Activated naive CD4-positive, alpha-beta T cell treated with anti-CD3 and anti-CD28 coated beads, Interleukin-2, amount 10 ng/mL, durations not matched to agents 7 days and 5 days (primary cell): ENCODE data around the gene GAMT.
"Not testable (repeated sequence)": the region's sequence is repeated elsewhere in the genome, so short reads cannot be mapped to it uniquely, and the experiment has no call there.

Source experiments
- CTCF ChIA-PET: fragments of 350-600 bp; sonication (Branson Sonifier 250); formaldehyde crosslinking; loops from one replicate; lab custom pipeline; 2021; ENCODE audit warnings: antibody characterized with exemption; lab: Charles Lee
- DNase-seq: peaks from one replicate; pipeline ENCODE4 v3.0.0-alpha.2; 2020
- H3K27ac Mint-ChIP-seq: one replicate; pipeline ENCODE4 v1.8.0; 2021; ENCODE audit warnings: mild to moderate bottlenecking, moderate library complexity, mixed read lengths
- H3K27me3 Mint-ChIP-seq: one replicate; pipeline ENCODE4 v1.8.0; 2021; ENCODE audit warnings: mild to moderate bottlenecking, mixed read lengths
- H3K36me3 Mint-ChIP-seq: one replicate; pipeline ENCODE4 v1.8.0; 2021; ENCODE audit warnings: mixed read lengths
- H3K4me1 Mint-ChIP-seq: one replicate; pipeline ENCODE4 v1.8.0; 2021; ENCODE audit warnings: mixed read lengths
- H3K4me3 Mint-ChIP-seq: one replicate; pipeline ENCODE4 v1.8.0; 2021; ENCODE audit warnings: mild to moderate bottlenecking, moderate library complexity, mixed read lengths
- H3K9me3 Mint-ChIP-seq: one replicate; pipeline ENCODE4 v1.8.0; 2021; ENCODE audit warnings: mixed read lengths

Gene GAMT

GRCh38 chr19:1401138-1401888, at the start of gene GAMT:
GAMT (minus strand) TSS chr19:1401542; CDS start chr19:1401476, 66 bp downstream.
- H3K27me3 Mint-ChIP-seq = peaks cover 22% of the 10 kb centered on the region
- no peaks in the 10 kb centered on the region for H3K36me3 Mint-ChIP-seq
- DNase-seq = peak; percentile 71
- peak within 1 kb of the TSS; percentile 71 for H3K4me3 Mint-ChIP-seq
- no peak within 1 kb of the TSS for H3K27ac Mint-ChIP-seq
- peaks cover 28% of the 10 kb centered on the region for H3K4me1 Mint-ChIP-seq
- H3K9me3 Mint-ChIP-seq = no peaks in the 10 kb centered on the region
- CTCF ChIA-PET = no interaction called here

DNA sequence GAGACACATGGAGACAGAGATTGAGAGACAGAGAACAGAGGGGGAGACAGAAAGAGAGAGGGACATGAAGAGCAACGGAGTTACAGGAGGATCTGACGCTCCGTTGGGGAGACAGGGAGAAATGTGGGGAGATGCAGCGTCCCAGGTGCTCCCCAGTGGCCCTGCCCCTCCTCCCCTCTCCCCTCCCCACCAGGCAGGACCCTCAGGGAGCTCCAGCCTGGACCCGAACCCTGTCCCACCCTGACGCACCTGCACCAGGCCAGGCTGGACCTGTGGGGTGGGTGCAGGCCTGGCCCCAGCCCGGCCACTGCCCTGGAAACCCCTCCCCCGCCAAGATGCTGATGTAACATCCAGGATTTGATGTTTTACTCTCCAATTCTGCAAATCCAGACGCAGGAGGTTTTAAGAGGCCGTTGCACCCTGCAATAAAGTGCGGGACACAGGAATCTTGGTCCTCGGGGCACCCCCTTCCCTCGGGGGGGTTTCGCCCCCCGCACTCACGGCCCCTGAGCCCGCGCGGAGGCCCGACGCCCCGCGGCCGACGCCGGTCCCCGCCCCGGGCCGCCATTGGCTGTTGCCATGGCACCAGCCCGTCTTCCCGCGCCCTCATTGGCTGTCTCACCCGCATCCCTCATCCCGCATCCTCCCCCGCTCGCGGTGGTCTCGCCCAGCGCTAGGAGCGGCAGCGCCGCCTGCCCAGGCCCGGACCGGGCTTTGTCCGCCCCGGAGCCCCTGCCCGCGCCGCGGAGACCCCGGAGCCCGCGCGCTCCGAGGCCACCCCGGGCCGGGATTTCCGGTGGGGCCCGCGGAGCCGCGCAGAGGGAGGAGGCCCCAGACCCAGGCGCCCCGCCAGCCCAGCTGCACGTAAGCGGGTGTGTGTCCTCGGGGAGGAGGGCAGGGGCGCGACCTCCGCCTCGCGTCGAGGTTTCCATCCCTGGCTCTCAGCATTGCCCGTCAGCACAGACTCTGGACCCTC, 48.4 kb upstream of the GAMT start, which contains the start of gene APC2:
APC2 (plus strand) TSS at position 655 of the 976 bp plus-strand sequence. CDS start 2,881 bp downstream, outside the sequence.
- Mint-ChIP-seq H3K4me3 (peak within 1 kb of the TSS; percentile 29), H3K27ac (no peak within 1 kb of the TSS), H3K9me3 (no peaks in the 10 kb centered on the region), H3K36me3 (no peaks in the 10 kb centered on the region), H3K4me1 (peaks cover 30% of the 10 kb centered on the region), H3K27me3 (peaks cover 97% of the 10 kb centered on the region)
- peak; percentile 53 for DNase-seq
- CTCF ChIA-PET = no interaction called here

DNA sequence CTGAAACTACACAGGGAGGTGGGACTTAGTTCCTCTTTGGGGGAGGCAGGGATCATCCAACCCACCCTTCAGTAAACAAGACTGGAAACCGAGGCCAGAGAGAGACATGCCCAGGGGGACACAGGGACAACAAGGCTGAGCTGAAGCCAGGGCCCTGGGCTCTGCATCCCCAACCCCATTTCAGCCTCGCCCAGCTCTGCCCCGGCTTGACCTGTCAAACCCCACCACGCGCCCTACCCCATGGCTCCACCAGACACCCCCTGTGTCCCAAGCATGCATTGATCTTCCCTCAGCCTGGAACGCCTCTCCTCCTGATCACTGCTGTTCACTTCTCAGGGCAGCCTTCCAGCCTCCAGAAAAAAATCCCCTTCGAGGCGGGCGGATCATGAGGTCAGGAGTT, 46.6 kb upstream of the GAMT start:
- peaks cover 83% of the 10 kb centered on the region for H3K27me3 Mint-ChIP-seq
- H3K27ac Mint-ChIP-seq = no peak overlapping the region
- no peak overlapping the region for H3K4me3 Mint-ChIP-seq

GRCh38 chr19:1447504-1447903, 46.2 kb upstream of the GAMT start:
- Mint-ChIP-seq H3K27me3 (peaks cover 79% of the 10 kb centered on the region), H3K4me1 (peaks cover 37% of the 10 kb centered on the region), H3K9me3 (no peaks in the 10 kb centered on the region), H3K27ac (no peak overlapping the region), H3K36me3 (peaks cover 5% of the 10 kb centered on the region), H3K4me3 (no peak overlapping the region)
- CTCF ChIA-PET = no interaction called here
- no peak for DNase-seq

More for the DNA sequence above, 46.6 kb upstream of the GAMT start:
- H3K4me1 Mint-ChIP-seq = peaks cover 36% of the 10 kb centered on the region
- H3K36me3 Mint-ChIP-seq = peaks cover under 1% of the 10 kb centered on the region
- CTCF ChIA-PET = no interaction called here
- no peak for DNase-seq
- H3K9me3 Mint-ChIP-seq = no peaks in the 10 kb centered on the region

DNA sequence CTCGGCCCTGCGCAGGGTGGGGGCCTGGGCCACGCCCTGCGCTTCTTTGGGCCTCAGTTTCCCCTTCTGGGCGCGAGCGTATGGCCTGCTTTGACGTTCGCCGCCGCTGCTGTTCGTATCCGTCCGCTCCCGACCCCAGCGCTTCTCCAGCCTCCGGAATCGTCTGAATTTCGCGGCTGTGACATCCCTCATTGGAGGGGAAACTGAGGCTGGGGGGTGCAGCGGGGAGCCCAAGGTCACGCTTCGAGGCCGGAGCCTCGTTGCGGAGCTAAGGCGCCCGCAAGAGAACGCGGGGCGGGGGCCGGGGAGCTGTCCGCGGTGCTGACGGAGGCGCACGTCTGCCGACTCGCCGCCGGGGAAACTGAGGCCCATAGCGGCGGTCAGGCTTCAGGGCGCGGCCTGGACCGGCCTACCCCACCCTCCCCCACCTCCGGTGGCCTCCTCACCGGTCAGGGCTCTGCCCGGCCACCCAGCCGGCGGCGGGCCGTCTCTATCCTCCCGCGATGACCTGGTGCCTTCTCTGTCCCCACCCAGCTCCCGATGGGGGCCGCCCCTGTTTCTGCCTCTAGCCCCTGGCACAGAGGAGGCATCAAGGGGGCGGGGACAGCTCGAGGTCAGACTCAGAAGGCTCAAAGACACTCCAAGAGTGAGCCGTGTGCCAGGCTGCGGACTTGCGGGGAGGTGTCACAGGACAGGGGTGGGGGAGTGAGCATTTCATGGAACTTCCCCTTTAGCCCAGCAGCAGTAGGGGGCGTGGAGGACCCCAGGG, 45.6 kb upstream of the GAMT start:
- Mint-ChIP-seq H3K4me3 (no peak overlapping the region), H3K27ac (no peak overlapping the region), H3K4me1 (peaks cover 39% of the 10 kb centered on the region), H3K27me3 (peaks cover 73% of the 10 kb centered on the region), H3K36me3 (peaks cover 11% of the 10 kb centered on the region), H3K9me3 (no peaks in the 10 kb centered on the region)
- CTCF ChIA-PET = no interaction called here
- DNase-seq = peak; percentile 58

GRCh38 chr19:1445932-1446712, 44.8 kb upstream of the GAMT start:
- Mint-ChIP-seq H3K4me1 (peaks cover 42% of the 10 kb centered on the region), H3K36me3 (peaks cover 17% of the 10 kb centered on the region), H3K27me3 (peaks cover 65% of the 10 kb centered on the region), H3K4me3 (no peak overlapping the region), H3K9me3 (no peaks in the 10 kb centered on the region), H3K27ac (no peak overlapping the region)
- DNase-seq = no peak
- CTCF ChIA-PET = interaction anchor here (0.8 to 1.7 kb wide), 2 partner anchors 9 to 12 kb away, joined by 3 to 10 read pairs; no protein-coding TSS in a partner anchor

DNA sequence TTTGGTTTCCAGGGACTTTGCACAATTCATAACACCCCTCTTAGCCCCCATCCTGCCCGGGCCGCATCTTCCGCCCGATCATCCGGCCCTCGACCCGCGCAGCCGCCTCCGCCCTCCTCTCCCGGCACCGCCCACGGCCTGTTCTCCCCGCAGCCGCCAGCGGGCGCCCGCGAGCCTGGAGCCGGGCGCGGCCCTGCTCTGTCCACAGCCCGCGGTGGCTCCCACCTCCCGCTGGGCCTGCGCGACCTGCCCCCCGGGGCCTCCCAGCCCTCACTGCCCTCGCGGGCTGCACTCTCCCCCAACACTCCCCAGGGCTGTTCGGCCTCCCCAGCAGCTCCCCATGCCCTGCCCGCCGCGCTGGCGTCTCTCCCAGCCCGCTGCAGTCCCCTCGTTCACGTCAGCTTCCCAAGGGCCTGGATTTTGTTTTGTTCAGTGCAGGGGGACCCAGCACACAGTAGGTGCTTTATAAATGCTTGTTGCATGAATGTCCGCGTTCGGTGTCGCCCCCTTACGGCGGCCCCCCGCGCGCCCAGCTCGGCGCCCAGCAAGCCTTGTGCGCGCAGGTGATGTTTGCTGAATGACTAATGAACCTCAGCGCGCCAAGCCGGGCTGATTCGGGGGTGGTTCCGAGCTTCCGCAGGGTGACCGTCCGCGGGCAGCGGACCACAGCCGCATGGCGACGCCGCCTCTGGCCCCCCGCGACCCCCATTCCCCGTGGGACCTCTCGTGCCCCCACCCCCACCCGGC, 44.0 kb upstream of the GAMT start:
- peaks cover 24% of the 10 kb centered on the region for H3K36me3 Mint-ChIP-seq
- H3K9me3 Mint-ChIP-seq = no peaks in the 10 kb centered on the region
- H3K4me3 Mint-ChIP-seq = peak overlapping the region; percentile 62
- peaks cover 44% of the 10 kb centered on the region for H3K4me1 Mint-ChIP-seq
- peaks cover 57% of the 10 kb centered on the region for H3K27me3 Mint-ChIP-seq
- H3K27ac Mint-ChIP-seq = peak overlapping the region; percentile 11
- peak; percentile 83 for DNase-seq
- CTCF ChIA-PET = interaction anchor here (0.7 to 1.7 kb wide), 4 partner anchors 9 to 62 kb away, joined by 3 to 10 read pairs (median 3); no protein-coding TSS in a partner anchor

DNA sequence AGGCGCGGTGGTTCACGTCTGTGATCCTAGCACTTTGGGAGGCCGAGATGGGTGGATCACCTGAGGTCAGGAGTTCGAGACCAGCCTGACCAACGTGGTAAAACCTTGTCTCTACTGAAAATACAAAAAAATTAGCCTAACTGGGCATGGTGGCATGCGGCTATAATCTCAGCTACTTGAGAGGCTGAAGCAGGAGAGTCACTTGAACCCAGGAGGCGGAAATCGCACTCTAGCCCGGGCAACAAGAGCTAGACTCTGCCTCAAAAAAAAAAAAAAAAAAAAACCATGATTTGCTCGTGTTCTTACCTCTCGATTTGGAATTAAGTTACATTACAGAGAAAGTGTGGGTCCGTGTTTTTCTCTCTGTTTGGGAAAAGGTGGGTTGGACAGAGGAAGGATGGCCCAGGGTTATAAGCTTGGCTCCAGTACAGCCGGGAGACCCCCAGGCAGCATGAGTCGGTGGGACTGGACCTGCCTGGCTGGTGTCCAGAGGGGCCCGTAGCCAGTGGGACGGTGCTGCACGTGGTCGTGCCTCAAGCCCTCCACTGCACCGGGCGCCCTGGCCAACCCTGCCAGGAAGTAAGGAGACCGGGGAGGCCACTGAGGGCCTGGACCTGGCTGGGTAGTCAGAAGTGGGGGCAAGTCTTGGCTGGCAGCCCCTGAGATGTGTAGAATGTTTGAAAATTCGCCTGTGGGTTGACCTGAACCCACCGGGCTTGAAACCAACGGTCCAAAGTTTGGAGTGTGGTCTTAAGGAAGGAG, 40.5 kb upstream of the GAMT start:
- CTCF ChIA-PET = no interaction called here
- H3K4me1 Mint-ChIP-seq = peaks cover 47% of the 10 kb centered on the region
- no peaks in the 10 kb centered on the region for H3K9me3 Mint-ChIP-seq
- H3K27me3 Mint-ChIP-seq = peaks cover 29% of the 10 kb centered on the region
- peaks cover 37% of the 10 kb centered on the region for H3K36me3 Mint-ChIP-seq
- H3K4me3 Mint-ChIP-seq = no peak overlapping the region
- no peak for DNase-seq
- peak overlapping the region; percentile 33 for H3K27ac Mint-ChIP-seq

- DNase-seq = no peak
- H3K27me3 Mint-ChIP-seq = peaks cover 21% of the 10 kb centered on the region
- H3K9me3 Mint-ChIP-seq = no peaks in the 10 kb centered on the region
- peak overlapping the region; percentile 97 for H3K4me3 Mint-ChIP-seq
- CTCF ChIA-PET = interaction anchor here (1.0 kb wide), 1 partner anchor 14 kb away, joined by 3 read pairs; no protein-coding TSS in a partner anchor
- H3K36me3 Mint-ChIP-seq = peaks cover 37% of the 10 kb centered on the region
- H3K4me1 Mint-ChIP-seq = peaks cover 47% of the 10 kb centered on the region
- peak overlapping the region; percentile 54 for H3K27ac Mint-ChIP-seq
Observed at GRCh38 chr19:1441022-1441426, 39.7 kb upstream of the GAMT start.

- H3K27ac Mint-ChIP-seq = no peak overlapping the region
- H3K9me3 Mint-ChIP-seq = no peaks in the 10 kb centered on the region
- H3K4me1 Mint-ChIP-seq = peaks cover 45% of the 10 kb centered on the region
- H3K4me3 Mint-ChIP-seq = peak overlapping the region; percentile 97
- DNase-seq = no peak
- CTCF ChIA-PET = interaction anchor here (1.0 kb wide), 1 partner anchor 15 kb away, joined by 3 read pairs; no protein-coding TSS in a partner anchor
- peaks cover 16% of the 10 kb centered on the region for H3K27me3 Mint-ChIP-seq
- H3K36me3 Mint-ChIP-seq = peaks cover 41% of the 10 kb centered on the region
Observed at GRCh38 chr19:1440418-1440801, 39.1 kb upstream of the GAMT start.

DNA sequence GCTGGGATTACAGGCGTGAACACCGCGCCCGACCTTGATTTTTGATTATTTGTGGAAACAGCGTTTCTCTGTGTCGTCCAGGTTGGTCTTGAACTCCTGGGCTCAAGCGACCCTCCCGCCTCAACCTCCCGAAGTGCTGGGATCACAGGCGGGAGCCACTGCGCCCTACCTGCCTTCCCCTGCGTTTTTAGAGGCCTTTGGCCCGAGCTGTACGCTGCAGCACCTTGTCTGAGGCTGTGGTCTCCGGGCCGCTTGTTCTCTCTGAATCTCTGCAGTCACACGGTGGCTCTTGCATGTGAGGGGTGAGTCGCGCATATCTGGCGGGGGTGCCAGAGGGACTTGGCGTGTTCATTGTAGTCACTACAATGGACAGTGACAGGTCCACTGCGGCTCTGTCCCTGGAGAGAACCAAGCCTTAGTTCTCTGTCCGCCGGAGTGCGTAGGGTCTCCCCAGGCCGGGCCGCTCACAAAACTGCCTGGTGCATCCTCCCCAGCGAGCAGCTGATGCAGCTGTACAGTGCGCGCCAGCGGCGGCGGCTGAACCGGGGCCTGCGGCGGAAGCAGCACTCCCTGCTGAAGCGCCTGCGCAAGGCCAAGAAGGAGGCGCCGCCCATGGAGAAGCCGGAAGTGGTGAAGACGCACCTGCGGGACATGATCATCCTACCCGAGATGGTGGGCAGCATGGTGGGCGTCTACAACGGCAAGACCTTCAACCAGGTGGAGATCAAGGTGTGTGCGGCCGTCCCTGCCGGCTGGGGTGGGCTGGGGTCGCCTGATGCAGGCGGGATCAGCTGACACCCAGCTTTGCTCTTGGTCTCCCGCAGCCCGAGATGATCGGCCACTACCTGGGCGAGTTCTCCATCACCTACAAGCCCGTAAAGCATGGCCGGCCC, 38.4 kb upstream of the GAMT start:
- H3K36me3 Mint-ChIP-seq = peaks cover 44% of the 10 kb centered on the region
- CTCF ChIA-PET = interaction anchor here (0.7 to 1.0 kb wide), 2 partner anchors 16 to 250 kb away, joined by 3 read pairs; no protein-coding TSS in a partner anchor

More for the DNA sequence above, 38.4 kb upstream of the GAMT start:
- not testable (repeated sequence) for DNase-seq, H3K9me3 Mint-ChIP-seq, H3K27me3 Mint-ChIP-seq
- Mint-ChIP-seq H3K27ac (peak overlapping the region; percentile 75), H3K4me3 (peak overlapping the region; percentile 97), H3K4me1 (peaks cover 39% of the 10 kb centered on the region)
